Activated T-cell treated with anti-CD3 and anti-CD28 coated beads, Interleukin-2, amount 50 U/mL, for 48 hours (primary cell): ENCODE results near the gene PSMB8.

Experiments
- DNase-seq, 2 experiments: peaks; one replicate each; pipeline ENCODE4 v3.0.0-alpha.2; 2020

Gene PSMB8

GRCh38 chr6:32792901-32793435, 50.9 kb downstream of the PSMB8 start:
- no peak for DNase-seq
